SU-DHL-6 (cell line): ENCODE results near the gene ENO3.

Experiments
- H2AFZ ChIP-seq: fragments of 200-600 bp; sonication (generic); 2 replicates; pipeline ENCODE4 v1.6.1; 2014; ENCODE audit warnings: low read depth, mild to moderate bottlenecking, moderate library complexity, mixed read lengths, antibody characterized with exemption, low read length; ENCODE audit not compliant: severe bottlenecking
- H3F3A ChIP-seq: fragments of 200-600 bp; shearing (Covaris generic); 2 replicates; pipeline ENCODE4 v1.6.0; 2016; ENCODE audit warnings: antibody characterized with exemption, mild to moderate bottlenecking; ENCODE audit not compliant: insufficient read depth
- H3K27ac ChIP-seq: fragments of 200-600 bp; sonication (generic); 2 replicates; pipeline ENCODE4 v1.5.1; 2016; ENCODE audit warnings: low read depth, mild to moderate bottlenecking, low read length, moderate library complexity, mixed read lengths
- H3K27me3 ChIP-seq: fragments of 200-600 bp; sonication (generic), shearing (Covaris generic); 2 replicates; pipeline ENCODE4 v1.6.0; 2014; ENCODE audit warnings: mild to moderate bottlenecking, low read length
- H3K36me3 ChIP-seq: fragments of 200-600 bp; sonication (generic); 2 replicates; pipeline ENCODE4 v1.6.1; 2014; ENCODE audit warnings: mild to moderate bottlenecking, low read length, mixed read lengths
- H3K4me2 ChIP-seq: fragments of 300-600, 200-600 bp; shearing (Covaris generic), sonication (generic); 2 replicates; pipeline ENCODE4 v1.6.0; 2014; ENCODE audit warnings: low read length, low read depth, mild to moderate bottlenecking; ENCODE audit not compliant: poor library complexity, severe bottlenecking
- H3K4me3 ChIP-seq: fragments of 200-600 bp; sonication (generic); 2 replicates; pipeline ENCODE4 v1.5.1; 2014; ENCODE audit warnings: antibody characterized with exemption, low read length, mild to moderate bottlenecking, mixed read lengths; ENCODE audit not compliant: insufficient read depth, poor library complexity, severe bottlenecking
- H3K79me2 ChIP-seq: fragments of 200-600 bp; sonication (generic); 2 replicates; pipeline ENCODE4 v1.6.1; 2014; ENCODE audit warnings: mild to moderate bottlenecking, low read length, moderate library complexity; ENCODE audit not compliant: insufficient read depth
- H3K9ac ChIP-seq: fragments of 200-600 bp; sonication (generic); 2 replicates; pipeline ENCODE4 v1.7.0; 2014; ENCODE audit warnings: mild to moderate bottlenecking, low read length
- H3K9me2 ChIP-seq: fragments of 200-600 bp; sonication (generic); replicated peaks from 2 replicates; pipeline ENCODE4 v1.6.1; 2014; ENCODE audit warnings: low read length; ENCODE audit not compliant: insufficient read depth
- H3K9me3 ChIP-seq: fragments of 200-600 bp; sonication (generic); 2 replicates; pipeline ENCODE4 v1.6.1; 2014; ENCODE audit warnings: low read length, mixed read lengths; ENCODE audit not compliant: insufficient read depth
- H4K20me1 ChIP-seq: fragments of 200-600 bp; sonication (generic); 2 replicates; pipeline ENCODE4 v1.6.1; 2014; ENCODE audit warnings: low read depth, mild to moderate bottlenecking, antibody characterized with exemption, low read length, moderate library complexity, mixed read lengths
- CTCF ChIP-seq: fragments of 200-600 bp; sonication (generic); IDR thresholded peaks from one replicate; pipeline ENCODE4 v1.5.1; 2017; ENCODE audit warnings: antibody characterized with exemption, mild to moderate bottlenecking, low read length, moderate library complexity; ENCODE audit not compliant: insufficient read depth, poor library complexity, severe bottlenecking
- EZH2phosphoT487 ChIP-seq: fragments of 200-600 bp; sonication (generic), shearing (Covaris generic); conservative IDR thresholded peaks from 2 replicates; pipeline ENCODE4 v1.6.1; 2018; ENCODE audit warnings: mild to moderate bottlenecking, antibody characterized with exemption, low read length, moderate library complexity, mixed read lengths

ENO3 gene

GRCh38 chr17:4947010-4947410 lies 3.9 kb upstream of the ENO3 start:
- Histone ChIP-seq H3K4me2 (peak overlapping the region; percentile 90), H3K4me3 (peak overlapping the region; percentile 100), H3K9me3 (no peaks in the 10 kb centered on the region), H3K27me3 (no peaks in the 10 kb centered on the region), H3K9me2 (no peaks in the 10 kb centered on the region), H3K36me3 (peaks cover 11% of the 10 kb centered on the region; the same call in 1 of the 2 replicates), H3F3A (peaks cover 59% of the 10 kb centered on the region), H3K27ac (peak overlapping the region; percentile 100), H3K79me2 (peaks cover 46% of the 10 kb centered on the region), H3K9ac (peak overlapping the region; percentile 100), H4K20me1 (peaks cover 3% of the 10 kb centered on the region; the same call in 1 of the 2 replicates), H2AFZ (no peak overlapping the region)
- no peak for TF ChIP-seq EZH2phosphoT487
- TF ChIP-seq CTCF, result no peak

- Histone ChIP-seq H3K4me3 (peak overlapping the region; percentile 100), H3K27ac (peak overlapping the region; percentile 100), H3K36me3 (peaks cover 11% of the 10 kb centered on the region; the same call in 1 of the 2 replicates), H2AFZ (no peak overlapping the region), H3K9me2 (no peaks in the 10 kb centered on the region), H3K27me3 (no peaks in the 10 kb centered on the region), H3K79me2 (peaks cover 42% of the 10 kb centered on the region), H3K9ac (peak overlapping the region; percentile 100), H3F3A (peaks cover 54% of the 10 kb centered on the region), H3K4me2 (peak overlapping the region; percentile 90), H3K9me3 (no peaks in the 10 kb centered on the region), H4K20me1 (peaks cover 3% of the 10 kb centered on the region; the same call in 1 of the 2 replicates)
- no peak for TF ChIP-seq CTCF
- no peak for TF ChIP-seq EZH2phosphoT487
Measured at GRCh38 chr17:4947411-4948165, 3.3 kb upstream of the ENO3 start.

GRCh38 chr17:4948166-4948930 lies 2.6 kb upstream of the ENO3 start, which contains the start of gene PFN1:
Gene PFN1 (minus strand): TSS chr17:4948530. CDS start chr17:4948394, 136 bp downstream.
- H3K4me3 ChIP-seq, result peak within 1 kb of the TSS; percentile 100
- H3K27ac ChIP-seq, result peak within 1 kb of the TSS; percentile 100
- no peaks in the 10 kb centered on the region for H3K9me2 ChIP-seq
- H3K4me2 ChIP-seq, result peak within 1 kb of the TSS; percentile 98
- H2AFZ ChIP-seq, result no peak within 1 kb of the TSS
- no peaks in the 10 kb centered on the region for H3K9me3 ChIP-seq
- peak within 1 kb of the TSS; percentile 100 for H3K9ac ChIP-seq
- no peaks in the 10 kb centered on the region for H3K27me3 ChIP-seq
- H4K20me1 ChIP-seq, result peaks cover 3% of the 10 kb centered on the region; the same call in 1 of the 2 replicates
- H3K79me2 ChIP-seq, result peaks cover 36% of the 10 kb centered on the region
- TF ChIP-seq EZH2phosphoT487 (no peak), CTCF (no peak)
- peaks cover 54% of the 10 kb centered on the region for H3F3A ChIP-seq
- peaks cover 11% of the 10 kb centered on the region; the same call in 1 of the 2 replicates for H3K36me3 ChIP-seq
